Gastrocnemius medialis (tissue), 4 donors: ENCODE measurements around the gene WRAP73.

ENCODE experiments used
- POLR2A ChIP-seq, 2 donors: fragments of 450-650 bp; IDR thresholded peaks; one replicate each; pipeline ENCODE4 v1.6.1; 2017; ENCODE audit warnings: antibody characterized with exemption in 2 of 2, mild to moderate bottlenecking in 2 of 2, moderate library complexity in 2 of 2
- TF ChIP-seq, protein P1 (sequence below), 5 experiments: fragments of 450-650 bp in 3 of 5; fragments of 200-600 bp in 2 of 5; sonication (generic) in 2 of 5; IDR thresholded peaks in 4 of 5; conservative IDR thresholded peaks in 1 of 5; 1 replicate in 4 of 5; 2 replicates in 1 of 5; pipeline ENCODE4 v1.5.1; 2016 to 2019; ENCODE audit warnings: antibody characterized with exemption in 5 of 5, mild to moderate bottlenecking in 3 of 5, moderate library complexity in 3 of 5

DNA sequence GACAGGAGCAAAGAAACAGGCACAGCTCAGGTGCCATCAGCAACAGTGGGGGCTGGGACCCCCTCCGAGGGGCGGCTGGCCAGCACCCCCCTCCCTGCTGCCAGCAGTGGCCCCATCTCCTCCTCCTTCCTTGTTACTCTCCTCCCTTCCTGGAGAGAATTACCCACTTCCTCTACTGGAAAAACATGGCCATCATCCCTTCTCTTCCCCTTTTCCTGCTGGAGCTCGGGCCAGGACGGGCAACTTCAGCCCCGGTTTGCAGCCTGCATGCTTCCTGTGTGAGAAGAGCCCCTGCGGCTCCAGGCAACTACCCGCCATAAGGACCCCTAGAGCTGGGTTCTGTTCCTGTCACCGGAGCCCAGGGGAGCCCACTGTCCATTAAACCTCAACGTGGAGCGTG is 56.2 kb downstream of the WRAP73 start:
- TF ChIP-seq POLR2A (IDR thresholded peaks at IDR 0.05): no peak
- TF ChIP-seq, protein P1, sequence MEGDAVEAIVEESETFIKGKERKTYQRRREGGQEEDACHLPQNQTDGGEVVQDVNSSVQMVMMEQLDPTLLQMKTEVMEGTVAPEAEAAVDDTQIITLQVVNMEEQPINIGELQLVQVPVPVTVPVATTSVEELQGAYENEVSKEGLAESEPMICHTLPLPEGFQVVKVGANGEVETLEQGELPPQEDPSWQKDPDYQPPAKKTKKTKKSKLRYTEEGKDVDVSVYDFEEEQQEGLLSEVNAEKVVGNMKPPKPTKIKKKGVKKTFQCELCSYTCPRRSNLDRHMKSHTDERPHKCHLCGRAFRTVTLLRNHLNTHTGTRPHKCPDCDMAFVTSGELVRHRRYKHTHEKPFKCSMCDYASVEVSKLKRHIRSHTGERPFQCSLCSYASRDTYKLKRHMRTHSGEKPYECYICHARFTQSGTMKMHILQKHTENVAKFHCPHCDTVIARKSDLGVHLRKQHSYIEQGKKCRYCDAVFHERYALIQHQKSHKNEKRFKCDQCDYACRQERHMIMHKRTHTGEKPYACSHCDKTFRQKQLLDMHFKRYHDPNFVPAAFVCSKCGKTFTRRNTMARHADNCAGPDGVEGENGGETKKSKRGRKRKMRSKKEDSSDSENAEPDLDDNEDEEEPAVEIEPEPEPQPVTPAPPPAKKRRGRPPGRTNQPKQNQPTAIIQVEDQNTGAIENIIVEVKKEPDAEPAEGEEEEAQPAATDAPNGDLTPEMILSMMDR (IDR thresholded peaks at IDR 0.05 in 4 of 5, conservative IDR thresholded peaks at IDR 0.05 in 1 of 5): no peak
